AG09309 (cell line): Measurements from ENCODE around the gene PARD6B.
"Not testable (repeated sequence)": the region's sequence is repeated elsewhere in the genome, so short reads cannot be mapped to it uniquely, and the experiment has no call there.

Source experiments
- DNase-seq: peaks from one replicate; pipeline ENCODE4 v3.0.0-alpha.2; 2010; ENCODE audit warnings: low read depth
- H3K4me3 ChIP-seq: 2 replicates; pipeline ENCODE4 v1.5.1; 2011; ENCODE audit warnings: mild to moderate bottlenecking, low read depth, low read length, moderate library complexity; ENCODE audit not compliant: control insufficient read depth
- TF ChIP-seq, protein P1 (sequence below): IDR thresholded peaks from 2 replicates; pipeline ENCODE4 v1.5.1; 2011; ENCODE audit warnings: mild to moderate bottlenecking, low read depth, low read length, inconsistent platforms; ENCODE audit not compliant: insufficient read depth, control insufficient read depth; ENCODE audit errors: missing control alignments

Gene PARD6B

DNA sequence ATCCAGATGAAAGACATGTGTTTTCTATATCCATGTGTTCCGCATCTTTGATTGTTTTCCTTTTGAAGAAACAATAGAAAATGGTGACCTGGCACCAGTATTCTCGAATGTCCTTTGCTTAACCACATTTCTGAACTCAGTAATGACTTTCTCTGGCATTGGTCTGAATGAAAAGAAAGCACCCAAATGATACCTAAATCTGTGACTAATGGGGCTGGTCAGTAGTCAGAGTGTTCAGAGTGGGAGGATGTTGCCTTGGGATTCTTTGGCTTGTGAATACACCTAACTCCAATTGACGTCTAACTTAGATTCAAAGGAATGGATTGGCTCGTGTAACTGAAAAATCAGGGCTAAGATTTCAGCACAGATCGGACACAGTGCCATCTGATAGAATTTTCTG lies 27.1 kb downstream of the PARD6B start:
- TF ChIP-seq, protein P1, sequence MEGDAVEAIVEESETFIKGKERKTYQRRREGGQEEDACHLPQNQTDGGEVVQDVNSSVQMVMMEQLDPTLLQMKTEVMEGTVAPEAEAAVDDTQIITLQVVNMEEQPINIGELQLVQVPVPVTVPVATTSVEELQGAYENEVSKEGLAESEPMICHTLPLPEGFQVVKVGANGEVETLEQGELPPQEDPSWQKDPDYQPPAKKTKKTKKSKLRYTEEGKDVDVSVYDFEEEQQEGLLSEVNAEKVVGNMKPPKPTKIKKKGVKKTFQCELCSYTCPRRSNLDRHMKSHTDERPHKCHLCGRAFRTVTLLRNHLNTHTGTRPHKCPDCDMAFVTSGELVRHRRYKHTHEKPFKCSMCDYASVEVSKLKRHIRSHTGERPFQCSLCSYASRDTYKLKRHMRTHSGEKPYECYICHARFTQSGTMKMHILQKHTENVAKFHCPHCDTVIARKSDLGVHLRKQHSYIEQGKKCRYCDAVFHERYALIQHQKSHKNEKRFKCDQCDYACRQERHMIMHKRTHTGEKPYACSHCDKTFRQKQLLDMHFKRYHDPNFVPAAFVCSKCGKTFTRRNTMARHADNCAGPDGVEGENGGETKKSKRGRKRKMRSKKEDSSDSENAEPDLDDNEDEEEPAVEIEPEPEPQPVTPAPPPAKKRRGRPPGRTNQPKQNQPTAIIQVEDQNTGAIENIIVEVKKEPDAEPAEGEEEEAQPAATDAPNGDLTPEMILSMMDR, result no peak
- H3K4me3 ChIP-seq, result no peak overlapping the region
- no peak for DNase-seq

- H3K4me3 ChIP-seq, result no peak overlapping the region
- DNase-seq, result no peak
- TF ChIP-seq, protein P1, result no peak
Measured at GRCh38 chr20:50758992-50759391, 27.6 kb downstream of the PARD6B start.

DNA sequence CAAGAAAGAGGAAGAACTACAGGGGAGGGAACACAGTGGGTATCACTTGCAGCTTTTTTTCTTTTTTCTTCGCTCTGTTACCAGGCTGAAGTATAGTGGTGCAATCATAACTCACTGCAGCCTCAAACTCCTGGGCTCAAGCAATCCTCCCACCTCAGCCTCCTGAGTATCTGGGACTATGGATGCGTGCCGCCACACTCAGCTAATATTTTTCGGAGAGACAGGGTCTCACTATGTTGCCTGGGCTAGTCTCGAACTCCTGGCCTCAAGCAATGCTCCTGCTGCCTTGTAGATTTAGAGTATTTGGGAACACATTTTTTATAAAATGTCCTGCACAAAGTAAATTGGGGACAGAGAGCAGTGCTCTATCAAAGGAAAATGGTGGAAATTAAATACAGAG lies 28.3 kb downstream of the PARD6B start:
- DNase-seq, result no peak
- H3K4me3 ChIP-seq, result no peak overlapping the region
- TF ChIP-seq, protein P1, result no peak

DNA sequence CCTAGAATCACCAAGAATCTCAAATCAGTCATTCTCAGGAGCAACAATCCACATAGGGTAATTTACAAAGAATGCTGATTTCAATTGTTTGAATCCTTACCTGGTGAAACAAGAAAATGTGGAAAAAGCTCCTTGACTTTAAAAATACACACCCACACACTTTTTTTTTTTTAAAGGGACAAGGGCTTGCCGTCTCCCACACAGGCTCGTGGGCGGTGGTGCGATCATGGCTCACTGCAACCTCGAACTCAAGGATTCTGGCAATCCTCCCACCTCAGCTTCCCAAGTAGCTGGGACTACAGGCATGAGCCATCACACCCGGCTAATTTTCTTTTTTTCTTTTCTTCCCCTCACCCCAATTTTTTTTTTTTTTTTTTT lies 30.7 kb downstream of the PARD6B start:
- no peak overlapping the region for H3K4me3 ChIP-seq
- no peak for DNase-seq
- TF ChIP-seq, protein P1, result no peak

DNA sequence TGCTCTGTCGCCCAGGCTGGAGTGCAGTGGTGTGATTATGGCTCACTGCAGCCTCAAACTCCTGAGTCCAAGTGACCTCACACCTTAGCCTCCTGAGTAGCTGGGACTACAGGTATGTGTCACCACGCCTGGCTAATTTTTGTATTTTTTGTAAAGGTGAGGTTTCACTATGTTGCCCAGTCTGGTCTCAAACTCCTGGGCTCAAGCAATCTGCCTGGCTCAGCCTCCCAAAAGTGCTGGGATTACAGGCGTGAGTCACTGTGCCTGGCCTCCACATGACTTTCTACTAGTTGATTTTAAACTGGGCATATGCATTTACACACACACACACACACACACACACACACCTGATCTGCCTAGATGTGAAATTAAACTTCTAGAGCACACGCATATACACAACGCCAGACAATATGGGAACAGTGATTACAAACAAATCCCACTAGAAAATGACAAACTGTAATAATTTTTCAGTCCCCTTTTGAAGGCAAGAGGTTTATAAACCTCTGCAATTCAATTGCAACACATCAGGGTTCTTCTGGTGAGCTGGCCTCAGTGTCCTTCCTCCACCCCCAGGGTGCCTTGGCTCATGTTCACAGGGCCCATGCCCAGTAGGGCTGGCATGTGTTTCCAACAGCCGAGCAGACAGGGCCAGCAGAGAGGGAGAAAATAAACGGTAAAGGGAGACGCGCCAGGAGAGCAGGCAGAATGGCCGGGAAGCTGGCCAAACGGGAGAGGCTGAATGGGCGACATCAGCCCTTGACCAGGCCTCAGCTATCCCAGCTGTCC lies 31.2 kb downstream of the PARD6B start:
- H3K4me3 ChIP-seq, result no peak overlapping the region
- TF ChIP-seq, protein P1, result no peak
- peak; percentile 21 for DNase-seq

- not testable (repeated sequence) for DNase-seq, H3K4me3 ChIP-seq
Measured at GRCh38 chr20:50763550-50764458, 32.4 kb downstream of the PARD6B start.

- not testable (repeated sequence) for H3K4me3 ChIP-seq, DNase-seq
Measured at GRCh38 chr20:50765251-50765650, 33.9 kb downstream of the PARD6B start.

- no peak overlapping the region for H3K4me3 ChIP-seq
- DNase-seq, result no peak
- TF ChIP-seq, protein P1, result no peak
Measured at GRCh38 chr20:50765674-50766073, 34.3 kb downstream of the PARD6B start.

DNA sequence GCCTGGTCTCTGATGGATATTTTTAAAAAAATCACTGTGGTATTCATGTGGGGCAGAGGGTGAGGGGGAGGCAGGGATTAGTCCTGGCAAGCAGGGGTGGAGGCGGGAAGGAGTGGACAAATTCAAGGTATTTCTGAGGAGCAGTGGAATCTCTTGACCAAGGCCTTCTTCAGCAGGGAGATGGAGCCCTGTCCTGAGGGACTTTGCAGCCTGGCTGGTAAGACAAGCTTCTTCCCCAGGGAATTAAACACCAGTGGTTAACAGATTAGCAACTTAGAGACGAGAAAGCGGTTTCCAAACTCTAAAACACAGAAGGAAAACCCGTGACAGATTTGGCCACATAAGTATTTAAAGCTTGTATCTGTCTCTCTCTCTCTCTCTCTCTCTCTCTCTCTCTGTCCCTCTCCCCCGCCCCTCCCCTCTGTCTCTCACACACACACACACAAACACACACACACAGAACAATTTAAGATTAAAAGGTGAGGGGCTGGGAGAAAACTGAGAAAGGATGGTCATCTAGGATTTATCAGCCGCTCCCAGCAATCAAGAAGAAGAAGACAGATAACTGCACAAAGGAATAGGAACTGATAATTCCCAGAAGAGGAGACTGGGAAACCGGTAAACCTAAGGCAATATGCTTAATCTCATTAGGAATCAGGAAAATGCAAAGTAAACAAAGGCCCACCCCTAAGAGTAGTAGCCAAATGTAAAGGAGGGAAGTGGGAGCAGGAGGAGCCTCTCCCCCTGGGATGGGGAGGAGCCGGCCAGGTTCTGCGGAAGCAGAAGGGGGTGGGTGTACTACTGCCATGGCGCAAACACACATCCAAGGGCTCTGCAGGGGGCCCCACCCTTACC lies 35.8 kb downstream of the PARD6B start:
- H3K4me3 ChIP-seq, result not testable (repeated sequence)

GRCh38 chr20:50768991-50769390 lies 37.6 kb downstream of the PARD6B start:
- DNase-seq, H3K4me3 ChIP-seq: not testable (repeated sequence)

More for the DNA sequence above, 35.8 kb downstream of the PARD6B start:
- DNase-seq, result peak; percentile 32
